ENCODE measurements around the gene RANBP6.
"Not testable (repeated sequence)": the region's sequence is repeated elsewhere in the genome, so short reads cannot be mapped to it uniquely, and the experiment has no call there.

The RANBP6 gene

DNA sequence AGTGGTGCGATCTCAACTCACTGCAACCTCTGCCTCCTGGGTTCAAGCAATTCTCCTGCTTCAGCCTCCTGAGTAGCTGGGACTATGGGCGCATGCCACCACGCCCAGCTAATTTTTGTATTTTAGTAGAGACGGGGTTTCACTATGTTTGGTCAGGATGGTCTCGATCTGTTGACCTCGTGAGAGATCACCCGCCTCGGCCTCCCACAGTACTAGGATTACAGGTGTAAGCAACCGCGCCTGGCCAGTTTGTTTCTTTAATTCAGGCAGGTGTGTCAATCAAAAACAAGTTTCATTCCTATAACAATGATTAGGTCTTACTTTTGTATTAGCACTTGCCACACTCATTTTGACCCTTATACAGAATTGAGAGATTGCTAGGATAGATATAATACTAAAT, 1.6 kb upstream of the RANBP6 start:
- H2BK12ac ChIP-seq (ENCODE audit: low read length in 2 of 2); H2BK120ac ChIP-seq (ENCODE audit: low read depth, low read length); H2AFZ ChIP-seq (ENCODE audit: low read depth, low read length); H3K23ac ChIP-seq (ENCODE audit: low read length in 2 of 2); H2BK15ac ChIP-seq (ENCODE audit: low read depth, poor library complexity, severe bottlenecking); H4K8ac ChIP-seq (ENCODE audit: low read length); H3K79me1 ChIP-seq (replicated peaks; ENCODE audit: low read length, poor library complexity, severe bottlenecking); H3K18ac ChIP-seq (ENCODE audit: low read depth in 1 of 2, low read length in 2 of 2); H3K9me3 ChIP-seq (ENCODE audit: control insufficient read depth, low read length); H2AK5ac ChIP-seq (ENCODE audit: low read length, severe bottlenecking); H3K27ac ChIP-seq (ENCODE audit: low read length, poor library complexity, severe bottlenecking); H3K4me2 ChIP-seq (ENCODE audit: low read length, poor library complexity, severe bottlenecking); DNase-seq; H4K91ac ChIP-seq (ENCODE audit: low read length); H3K4me3 ChIP-seq (ENCODE audit: insufficient read depth in 1 of 2, low read depth in 1 of 2, low read length in 2 of 2); H3K4ac ChIP-seq (ENCODE audit: low read depth in 1 of 2, low read length in 2 of 2); H3K9ac ChIP-seq (ENCODE audit: low read length); H2BK5ac ChIP-seq (ENCODE audit: low read depth, low read length, poor library complexity, severe bottlenecking); H3K4me1 ChIP-seq (ENCODE audit: control insufficient read depth, insufficient read depth, low read depth, low read length); H3K27me3 ChIP-seq (ENCODE audit: control insufficient read depth in 1 of 2, insufficient read depth in 1 of 2, low read length in 2 of 2); H3K14ac ChIP-seq (ENCODE audit: low read length in 2 of 2): not testable (repeated sequence)
- WGBS, result 94% methylated on average over 8 of the region's 10 CpGs
- H3K36me3 ChIP-seq (ENCODE audit: control insufficient read depth in 1 of 2, insufficient read depth in 2 of 2, low read depth in 1 of 2, low read length in 2 of 2), result peaks cover 0 to 21% of the 10 kb centered on the region in 2 experiments

DNA sequence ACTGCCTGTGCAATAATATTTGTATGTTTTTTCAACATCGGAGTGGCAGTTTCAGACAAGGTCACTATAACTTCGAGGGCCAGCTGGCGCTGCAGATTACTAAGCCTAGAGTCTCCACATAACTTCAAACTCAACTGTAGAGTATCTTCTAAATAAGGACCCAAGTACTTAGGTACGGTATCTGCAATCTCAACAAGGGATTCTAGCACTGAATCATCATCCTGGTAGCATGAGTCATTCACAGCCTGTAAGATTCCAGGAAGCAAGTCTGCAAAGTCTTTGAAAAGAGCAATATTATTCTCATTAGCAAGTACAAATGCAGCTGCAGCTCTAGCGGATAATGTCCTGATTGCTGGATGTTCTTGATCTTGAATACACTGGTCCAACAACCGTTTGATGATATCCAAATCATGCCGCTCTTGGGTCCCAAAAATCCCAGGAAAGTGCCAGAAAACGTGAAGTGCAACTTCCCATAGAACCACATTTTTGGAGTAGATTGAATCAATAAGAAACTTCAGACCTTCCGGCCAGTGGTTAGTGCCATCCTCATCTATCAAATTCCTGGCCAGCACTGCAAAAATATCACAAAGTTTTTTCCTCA, 654 bp downstream of the RANBP6 start:
- Histone ChIP-seq H3K23ac (ENCODE audit: low read length in 2 of 2) (no peak overlapping the region), H3K36me3 (ENCODE audit: control insufficient read depth in 1 of 2, insufficient read depth in 2 of 2, low read depth in 1 of 2, low read length in 2 of 2) (peaks cover 0 to 30% of the 10 kb centered on the region in 2 experiments), H3K14ac (ENCODE audit: low read length in 2 of 2) (no peak overlapping the region), H2BK15ac (ENCODE audit: low read depth, poor library complexity, severe bottlenecking) (no peak overlapping the region), H3K4me1 (ENCODE audit: control insufficient read depth, insufficient read depth, low read depth, low read length) (peaks cover 2% of the 10 kb centered on the region), H3K27ac (ENCODE audit: low read length, poor library complexity, severe bottlenecking) (peak overlapping the region; percentile 81), H2BK5ac (ENCODE audit: low read depth, low read length, poor library complexity, severe bottlenecking) (no peak overlapping the region), H2BK12ac (ENCODE audit: low read length in 2 of 2) (no peak overlapping the region), H3K4ac (ENCODE audit: low read depth in 1 of 2, low read length in 2 of 2) (no peak overlapping the region), H3K4me3 (ENCODE audit: insufficient read depth in 1 of 2, low read depth in 1 of 2, low read length in 2 of 2) (peak overlapping the region; percentile 57 to 94), H3K27me3 (ENCODE audit: control insufficient read depth in 1 of 2, insufficient read depth in 1 of 2, low read length in 2 of 2) (no peaks in the 10 kb centered on the region), H3K4me2 (ENCODE audit: low read length, poor library complexity, severe bottlenecking) (peak overlapping the region; percentile 41), H4K91ac (ENCODE audit: low read length) (no peak overlapping the region), H3K9me3 (ENCODE audit: control insufficient read depth, low read length) (no peaks in the 10 kb centered on the region), H3K9ac (ENCODE audit: low read length) (peak overlapping the region; percentile 94), H2AFZ (ENCODE audit: low read depth, low read length) (no peak overlapping the region), H3K18ac (ENCODE audit: low read depth in 1 of 2, low read length in 2 of 2) (no peak overlapping the region), H2AK5ac (ENCODE audit: low read length, severe bottlenecking) (no peak overlapping the region), H2BK120ac (ENCODE audit: low read depth, low read length) (no peak overlapping the region), H4K8ac (ENCODE audit: low read length) (no peak overlapping the region), H3K79me1 (replicated peaks; ENCODE audit: low read length, poor library complexity, severe bottlenecking) (peaks cover 7% of the 10 kb centered on the region)
- 5% methylated on average over 9 of the region's 9 CpGs for WGBS
- DNase-seq, result peak; percentile 86

DNA sequence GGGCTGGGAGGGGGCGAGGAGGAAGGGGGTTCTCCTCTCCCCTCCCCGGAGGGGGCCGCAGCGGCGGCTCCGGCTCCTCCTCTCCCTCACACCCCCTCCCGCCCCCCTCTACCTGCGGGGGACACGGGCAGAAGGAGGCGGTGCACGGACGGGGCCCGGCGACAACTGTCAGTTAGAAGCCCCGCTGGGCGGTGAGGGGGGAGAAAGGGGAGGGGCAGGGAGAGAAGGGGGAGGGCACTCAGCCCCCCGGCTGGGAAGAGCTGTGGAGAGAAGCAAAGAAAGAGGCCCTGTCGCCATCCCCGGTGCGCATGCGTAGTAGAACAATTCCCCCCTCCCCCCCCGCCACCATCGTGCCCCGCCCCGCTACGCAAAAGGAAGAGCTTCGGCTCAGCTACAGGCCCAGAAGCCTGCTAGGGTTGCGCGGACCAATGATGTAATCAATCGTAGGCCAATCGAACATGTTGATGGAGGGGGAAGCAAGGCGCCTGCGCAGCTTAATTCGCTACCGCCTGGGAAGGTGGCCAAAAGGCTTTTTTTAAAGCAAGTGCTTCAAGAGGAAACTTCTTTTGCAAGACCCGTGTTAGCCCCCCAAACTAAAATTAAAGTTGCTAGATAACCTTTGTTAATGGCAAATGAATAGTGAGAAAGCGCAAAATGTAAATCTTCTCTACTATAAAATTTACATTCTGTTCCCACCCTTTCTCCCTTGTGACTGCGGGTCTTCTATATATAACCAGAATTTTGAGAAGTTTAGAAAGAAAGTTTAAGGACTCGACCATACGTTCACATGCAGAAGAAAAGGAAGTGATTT, 7.0 kb downstream of the RANBP6 start:
- Histone ChIP-seq H3K9me3 (ENCODE audit: control insufficient read depth, low read length) (no peaks in the 10 kb centered on the region), H3K4ac (ENCODE audit: low read depth in 1 of 2, low read length in 2 of 2) (peak overlapping the region in 1 of 2 experiments; percentile 75), H3K36me3 (ENCODE audit: control insufficient read depth in 1 of 2, insufficient read depth in 2 of 2, low read depth in 1 of 2, low read length in 2 of 2) (peaks cover 0 to 38% of the 10 kb centered on the region in 2 experiments), H3K27ac (ENCODE audit: low read length, poor library complexity, severe bottlenecking) (peak overlapping the region; percentile 90), H3K4me3 (ENCODE audit: insufficient read depth in 1 of 2, low read depth in 1 of 2, low read length in 2 of 2) (peak overlapping the region; percentile 91 to 95), H2AFZ (ENCODE audit: low read depth, low read length) (peak overlapping the region; percentile 52), H2BK15ac (ENCODE audit: low read depth, poor library complexity, severe bottlenecking) (peak overlapping the region; percentile 96), H2BK120ac (ENCODE audit: low read depth, low read length) (peak overlapping the region; percentile 99), H3K4me1 (ENCODE audit: control insufficient read depth, insufficient read depth, low read depth, low read length) (peaks cover 3% of the 10 kb centered on the region), H3K14ac (ENCODE audit: low read length in 2 of 2) (peak overlapping the region; percentile 59 to 86), H2AK5ac (ENCODE audit: low read length, severe bottlenecking) (no peak overlapping the region), H2BK5ac (ENCODE audit: low read depth, low read length, poor library complexity, severe bottlenecking) (peak overlapping the region; percentile 89), H3K79me1 (replicated peaks; ENCODE audit: low read length, poor library complexity, severe bottlenecking) (peaks cover 2% of the 10 kb centered on the region), H3K18ac (ENCODE audit: low read depth in 1 of 2, low read length in 2 of 2) (peak overlapping the region; percentile 96 to 97), H4K91ac (ENCODE audit: low read length) (peak overlapping the region; percentile 83), H2BK12ac (ENCODE audit: low read length in 2 of 2) (peak overlapping the region in 1 of 2 experiments; percentile 39), H4K8ac (ENCODE audit: low read length) (peak overlapping the region; percentile 87), H3K23ac (ENCODE audit: low read length in 2 of 2) (peak overlapping the region in 1 of 2 experiments; percentile 80), H3K9ac (ENCODE audit: low read length) (peak overlapping the region; percentile 92), H3K27me3 (ENCODE audit: control insufficient read depth in 1 of 2, insufficient read depth in 1 of 2, low read length in 2 of 2) (no peaks in the 10 kb centered on the region), H3K4me2 (ENCODE audit: low read length, poor library complexity, severe bottlenecking) (peak overlapping the region; percentile 98)
- 6% methylated on average over 18 of the region's 40 CpGs for WGBS
- DNase-seq, result peak; percentile 99

DNA sequence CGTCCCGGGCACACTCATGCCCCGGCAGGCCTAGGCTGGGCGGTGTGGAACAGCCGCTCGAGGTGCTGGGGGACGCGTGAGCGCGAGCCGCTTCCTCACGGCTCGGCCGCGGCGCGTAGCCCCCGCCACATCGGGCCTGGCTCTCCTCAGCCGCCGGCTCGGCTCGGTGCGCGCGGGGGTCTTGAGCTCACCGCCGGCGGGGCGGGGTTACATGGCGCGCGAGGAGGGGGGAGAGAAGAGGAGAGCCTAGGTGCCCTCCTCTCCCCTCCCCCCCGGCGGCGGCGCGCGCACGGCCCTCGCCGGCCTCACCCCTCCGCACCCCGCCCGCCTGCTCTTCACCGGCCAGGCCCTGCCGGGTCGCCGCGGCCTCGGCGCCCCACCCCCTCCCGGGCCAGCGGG, 7.7 kb downstream of the RANBP6 start:
- Histone ChIP-seq H2BK12ac (ENCODE audit: low read length in 2 of 2) (peak overlapping the region in 1 of 2 experiments; percentile 76), H3K4me2 (ENCODE audit: low read length, poor library complexity, severe bottlenecking) (peak overlapping the region; percentile 98), H3K79me1 (replicated peaks; ENCODE audit: low read length, poor library complexity, severe bottlenecking) (peaks cover 2% of the 10 kb centered on the region), H4K8ac (ENCODE audit: low read length) (peak overlapping the region; percentile 87), H3K27me3 (ENCODE audit: control insufficient read depth in 1 of 2, insufficient read depth in 1 of 2, low read length in 2 of 2) (no peaks in the 10 kb centered on the region), H3K4me3 (ENCODE audit: insufficient read depth in 1 of 2, low read depth in 1 of 2, low read length in 2 of 2) (peak overlapping the region; percentile 91 to 95), H3K23ac (ENCODE audit: low read length in 2 of 2) (peak overlapping the region in 1 of 2 experiments; percentile 80), H3K4me1 (ENCODE audit: control insufficient read depth, insufficient read depth, low read depth, low read length) (peaks cover 3% of the 10 kb centered on the region), H2AK5ac (ENCODE audit: low read length, severe bottlenecking) (no peak overlapping the region), H2BK120ac (ENCODE audit: low read depth, low read length) (peak overlapping the region; percentile 99), H3K18ac (ENCODE audit: low read depth in 1 of 2, low read length in 2 of 2) (peak overlapping the region; percentile 96 to 97), H3K36me3 (ENCODE audit: control insufficient read depth in 1 of 2, insufficient read depth in 2 of 2, low read depth in 1 of 2, low read length in 2 of 2) (peaks cover 0 to 32% of the 10 kb centered on the region in 2 experiments), H2BK5ac (ENCODE audit: low read depth, low read length, poor library complexity, severe bottlenecking) (peak overlapping the region; percentile 89), H3K9me3 (ENCODE audit: control insufficient read depth, low read length) (no peaks in the 10 kb centered on the region), H3K9ac (ENCODE audit: low read length) (peak overlapping the region; percentile 86), H3K4ac (ENCODE audit: low read depth in 1 of 2, low read length in 2 of 2) (peak overlapping the region in 1 of 2 experiments; percentile 85), H3K14ac (ENCODE audit: low read length in 2 of 2) (peak overlapping the region; percentile 86 to 95), H3K27ac (ENCODE audit: low read length, poor library complexity, severe bottlenecking) (peak overlapping the region; percentile 90), H4K91ac (ENCODE audit: low read length) (peak overlapping the region; percentile 83), H2AFZ (ENCODE audit: low read depth, low read length) (peak overlapping the region; percentile 69), H2BK15ac (ENCODE audit: low read depth, poor library complexity, severe bottlenecking) (peak overlapping the region; percentile 96)
- peak; percentile 71 for DNase-seq
- under 1% methylated on average over 13 of the region's 54 CpGs for WGBS
